Stimulated activated CD4-positive, alpha-beta T cell treated with anti-CD3 and anti-CD28 coated beads, Interleukin-4, amount 100 ng/mL, for 48 hours (primary cell): ENCODE data around the gene HDAC6.
A peak's percentile ranks its signal among the peaks of the same experiment; 100 is the strongest.
"Not testable (repeated sequence)": the region's sequence is repeated elsewhere in the genome, so short reads cannot be mapped to it uniquely, and the experiment has no call there.

Source experiments
- DNase-seq, 2 donors: peaks; one replicate each; pipeline ENCODE4 v3.0.0-alpha.2; 2020; ENCODE audit warnings: low read depth in 2 of 2

Gene HDAC6

DNA sequence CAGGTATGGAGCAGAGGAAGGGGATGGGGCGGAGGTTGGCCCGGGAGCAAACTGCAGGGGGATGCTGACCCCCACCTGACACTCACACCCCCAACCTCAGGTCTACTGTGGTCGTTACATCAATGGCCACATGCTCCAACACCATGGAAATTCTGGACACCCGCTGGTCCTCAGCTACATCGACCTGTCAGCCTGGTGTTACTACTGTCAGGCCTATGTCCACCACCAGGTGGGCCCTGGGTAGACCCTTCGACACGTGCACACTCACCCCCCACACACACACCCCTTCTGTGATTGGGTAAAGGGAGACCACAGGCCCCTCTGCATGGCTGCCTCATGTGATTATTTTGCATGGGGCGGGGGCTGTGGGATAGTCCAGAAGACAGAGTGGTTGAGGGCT is 22.2 kb downstream of the HDAC6 start:
- no peak for DNase-seq

DNA sequence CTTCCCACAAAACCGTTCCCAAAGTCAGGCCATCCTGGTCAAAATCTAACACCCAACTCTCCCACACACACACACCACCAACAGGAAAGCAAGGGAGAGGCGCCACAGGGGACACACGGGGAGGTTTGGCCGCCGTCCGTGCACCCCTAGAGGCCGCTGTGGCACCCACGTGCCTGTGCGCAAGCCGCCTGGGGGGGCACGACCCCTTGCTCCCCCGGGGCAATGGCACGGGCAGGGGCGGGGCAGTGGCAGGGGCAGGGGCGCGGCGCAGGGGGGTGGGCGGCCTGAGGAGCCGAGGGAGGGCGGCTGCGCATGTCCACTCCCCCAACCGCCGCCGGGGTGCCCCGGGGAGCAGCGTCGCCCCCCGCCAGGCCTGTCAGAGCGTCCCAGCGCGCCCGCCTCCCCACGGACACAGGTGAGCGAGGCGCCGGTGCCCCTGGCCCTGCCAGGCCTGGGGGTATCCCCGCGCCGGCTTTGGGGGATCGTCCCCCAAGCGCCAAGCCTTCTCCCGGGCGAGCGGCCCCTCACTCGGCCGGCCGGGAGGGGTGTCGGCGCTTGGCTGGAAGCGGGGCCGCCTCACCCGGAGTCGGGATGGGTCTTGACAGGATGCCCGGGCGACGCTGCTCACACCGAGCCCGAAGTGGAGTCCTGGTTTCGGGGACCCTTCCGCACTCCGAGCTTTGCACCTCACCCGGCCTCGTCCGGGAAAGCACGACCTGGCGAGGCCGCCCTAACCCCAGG is 24.4 kb downstream of the HDAC6 start, which contains the start of gene ERAS:
ERAS (plus strand) TSS at position 379 of the 741 bp plus-strand sequence. CDS start 2,611 bp downstream, outside the sequence.
- no peak for DNase-seq

DNA sequence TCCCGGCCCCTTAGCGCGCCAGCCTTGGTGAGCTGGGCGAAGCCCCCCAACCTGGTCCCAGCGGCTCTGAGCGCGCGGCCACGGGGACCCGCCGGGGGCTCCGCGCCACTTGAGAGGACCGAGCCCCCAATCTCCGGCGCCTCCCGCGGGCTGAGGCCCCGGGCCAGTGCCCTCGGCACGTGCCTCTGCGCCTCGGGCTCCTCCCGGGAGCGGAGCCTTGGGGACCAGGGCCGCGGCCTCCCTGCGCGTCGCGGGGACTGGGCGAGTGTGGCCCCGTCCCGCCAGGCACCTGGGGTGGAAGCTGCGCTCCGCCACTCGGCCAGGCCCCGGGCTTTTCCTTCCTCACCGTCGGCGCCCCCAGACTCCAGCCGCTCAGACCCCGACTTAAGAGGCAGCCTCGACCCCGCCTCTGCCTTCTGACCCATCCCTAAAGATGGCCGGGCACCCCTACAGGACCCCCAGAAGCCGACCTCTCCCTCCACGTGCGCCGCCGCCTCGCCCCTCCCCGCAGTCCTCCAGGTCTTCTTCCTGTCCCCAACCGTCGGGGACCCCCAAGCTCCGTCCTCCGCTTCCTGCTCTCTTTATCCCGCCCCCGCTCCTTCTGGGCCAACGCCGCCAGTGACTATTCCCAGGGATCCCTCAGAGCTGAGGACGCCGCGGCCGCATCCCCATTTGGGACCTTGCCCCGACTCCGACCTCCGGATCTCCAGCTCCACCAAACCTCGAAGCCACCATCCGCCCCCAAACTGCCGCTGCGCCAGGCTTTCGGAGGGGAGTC is 25.2 kb downstream of the HDAC6 start:
- DNase-seq = no peak

DNA sequence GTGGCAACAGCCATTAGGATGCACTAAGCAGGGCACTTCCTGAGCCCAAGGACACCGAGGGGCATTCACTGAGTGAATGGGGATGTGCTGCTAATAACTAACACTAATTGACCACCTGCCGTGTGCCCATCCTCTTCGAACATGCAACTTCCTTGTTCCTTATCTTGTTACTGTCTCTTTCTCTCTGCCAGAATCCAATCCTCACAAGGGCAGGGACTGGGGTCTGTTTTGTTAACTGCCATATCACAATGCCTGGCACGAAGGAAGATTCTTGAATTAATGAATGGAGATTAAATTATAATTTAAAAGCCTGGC is 25.7 kb downstream of the HDAC6 start:
- DNase-seq = no peak

DNA sequence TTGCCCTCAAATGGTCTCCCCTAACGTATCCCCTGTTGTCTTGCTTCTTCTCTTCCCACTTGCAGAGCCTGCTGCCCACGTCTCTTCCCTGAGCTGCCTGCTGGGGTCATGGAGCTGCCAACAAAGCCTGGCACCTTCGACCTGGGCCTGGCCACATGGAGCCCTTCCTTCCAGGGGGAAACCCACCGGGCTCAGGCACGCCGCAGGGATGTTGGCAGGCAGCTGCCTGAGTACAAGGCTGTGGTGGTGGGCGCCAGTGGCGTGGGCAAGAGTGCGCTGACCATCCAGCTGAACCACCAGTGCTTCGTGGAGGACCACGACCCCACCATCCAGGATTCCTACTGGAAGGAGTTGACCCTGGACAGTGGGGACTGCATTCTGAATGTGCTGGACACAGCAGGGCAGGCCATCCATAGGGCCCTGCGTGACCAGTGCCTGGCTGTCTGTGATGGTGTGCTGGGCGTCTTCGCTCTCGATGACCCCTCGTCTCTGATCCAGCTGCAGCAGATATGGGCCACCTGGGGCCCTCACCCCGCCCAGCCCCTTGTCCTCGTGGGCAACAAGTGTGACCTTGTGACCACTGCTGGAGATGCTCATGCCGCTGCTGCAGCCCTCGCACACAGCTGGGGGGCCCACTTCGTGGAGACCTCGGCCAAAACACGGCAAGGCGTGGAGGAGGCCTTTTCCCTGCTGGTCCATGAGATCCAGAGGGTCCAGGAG is 27.3 kb downstream of the HDAC6 start:
- DNase-seq = no peak

DNA sequence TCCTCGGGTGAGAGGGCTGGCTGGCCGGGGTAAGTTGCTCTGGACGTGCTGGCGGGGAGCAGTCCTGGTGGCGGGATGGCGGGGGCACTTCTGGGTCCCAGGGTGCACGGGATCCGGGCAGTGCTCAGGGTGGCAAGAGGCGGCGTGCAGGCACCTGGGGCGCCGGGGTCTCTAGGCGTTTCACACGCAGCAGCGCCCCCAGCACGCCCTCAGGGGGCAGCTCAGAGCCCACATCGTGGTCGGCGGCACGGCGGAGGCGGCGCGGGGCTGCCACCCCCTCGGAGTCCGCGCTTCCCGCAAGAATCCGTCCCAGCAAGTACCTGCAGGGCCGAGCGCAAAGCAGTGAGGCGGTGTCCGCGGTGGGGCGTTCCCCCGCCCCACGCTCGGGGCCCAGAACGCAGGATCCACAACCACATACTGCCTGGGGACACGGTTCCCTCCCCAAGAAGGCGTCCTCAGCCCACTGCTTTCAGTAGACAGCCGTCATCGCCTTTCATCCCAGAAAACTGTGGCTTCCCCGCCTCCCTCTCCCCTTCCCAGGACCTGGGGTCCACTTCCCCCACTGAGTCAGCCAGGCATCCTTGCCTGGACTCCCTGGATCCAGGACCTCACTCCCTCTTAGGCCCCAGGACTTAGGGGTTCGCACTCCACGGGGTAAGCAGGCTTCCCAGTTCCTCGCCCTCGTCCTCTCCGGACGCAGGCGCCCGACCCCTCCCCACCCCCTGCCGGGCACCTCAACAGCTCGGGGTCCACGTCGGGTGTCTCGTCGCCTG is 29.5 kb downstream of the HDAC6 start:
- DNase-seq = no peak

DNA sequence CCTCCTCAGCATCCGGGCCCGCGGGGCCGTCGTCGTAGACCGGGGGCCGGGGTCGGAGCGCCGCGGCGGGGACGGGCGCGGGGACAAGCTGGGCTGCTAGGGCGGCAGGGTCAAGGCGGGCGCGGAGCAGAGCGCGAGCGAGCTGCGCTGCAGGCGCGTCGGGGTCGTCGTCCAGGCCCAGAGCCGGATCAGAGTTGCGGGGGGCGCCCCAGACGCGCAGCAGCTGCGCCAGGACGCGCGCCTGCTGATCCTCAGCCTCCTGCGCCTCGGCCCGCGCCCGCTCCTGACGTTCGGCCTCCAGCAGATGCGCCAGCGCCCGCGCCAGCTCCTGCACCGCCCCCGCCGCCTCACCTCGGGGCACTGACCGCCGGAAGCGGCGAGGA is 30.0 kb downstream of the HDAC6 start:
- DNase-seq = no peak

DNA sequence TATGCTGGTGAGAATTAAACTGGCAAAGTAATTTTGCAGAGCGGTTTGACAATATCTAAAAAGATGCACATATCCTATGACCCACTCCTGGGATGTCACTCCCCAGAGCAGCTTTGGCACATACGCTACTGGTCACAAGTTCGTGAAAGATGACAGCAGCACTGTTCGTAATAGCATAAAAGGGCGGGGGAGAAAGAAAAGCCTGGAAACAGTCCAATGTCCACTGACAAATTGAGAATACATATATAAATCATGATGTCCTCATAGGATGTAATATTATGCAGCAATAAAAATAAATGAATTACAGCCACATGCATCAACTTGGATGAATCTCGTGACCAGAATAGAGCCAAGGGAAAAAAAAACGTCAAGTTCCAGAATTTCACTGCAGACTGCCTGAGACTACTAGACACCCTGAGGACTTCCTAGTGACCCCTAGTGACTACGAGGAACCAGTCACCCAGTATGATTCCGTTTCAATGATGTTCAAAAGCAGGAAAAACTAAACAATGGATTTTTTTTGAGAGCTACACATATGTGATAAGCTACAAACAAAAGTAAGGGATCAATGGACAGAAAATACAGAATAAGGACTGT is 31.8 kb downstream of the HDAC6 start:
- DNase-seq = no peak

DNA sequence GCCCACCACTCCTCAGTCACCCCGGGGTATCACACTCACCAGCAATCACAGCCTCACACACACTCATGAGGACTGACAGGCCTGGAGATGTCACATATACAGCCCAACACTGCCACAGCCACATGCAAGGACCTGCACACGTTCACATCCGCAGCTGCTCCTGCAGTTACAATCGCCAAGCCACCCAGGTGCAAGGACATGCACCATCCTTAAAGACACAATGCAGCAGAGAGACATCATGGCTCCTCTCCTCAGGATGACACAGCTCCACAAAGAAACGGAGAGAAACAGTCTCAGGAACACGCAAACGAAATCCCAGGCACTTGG is 32.5 kb downstream of the HDAC6 start:
- no peak for DNase-seq

DNA sequence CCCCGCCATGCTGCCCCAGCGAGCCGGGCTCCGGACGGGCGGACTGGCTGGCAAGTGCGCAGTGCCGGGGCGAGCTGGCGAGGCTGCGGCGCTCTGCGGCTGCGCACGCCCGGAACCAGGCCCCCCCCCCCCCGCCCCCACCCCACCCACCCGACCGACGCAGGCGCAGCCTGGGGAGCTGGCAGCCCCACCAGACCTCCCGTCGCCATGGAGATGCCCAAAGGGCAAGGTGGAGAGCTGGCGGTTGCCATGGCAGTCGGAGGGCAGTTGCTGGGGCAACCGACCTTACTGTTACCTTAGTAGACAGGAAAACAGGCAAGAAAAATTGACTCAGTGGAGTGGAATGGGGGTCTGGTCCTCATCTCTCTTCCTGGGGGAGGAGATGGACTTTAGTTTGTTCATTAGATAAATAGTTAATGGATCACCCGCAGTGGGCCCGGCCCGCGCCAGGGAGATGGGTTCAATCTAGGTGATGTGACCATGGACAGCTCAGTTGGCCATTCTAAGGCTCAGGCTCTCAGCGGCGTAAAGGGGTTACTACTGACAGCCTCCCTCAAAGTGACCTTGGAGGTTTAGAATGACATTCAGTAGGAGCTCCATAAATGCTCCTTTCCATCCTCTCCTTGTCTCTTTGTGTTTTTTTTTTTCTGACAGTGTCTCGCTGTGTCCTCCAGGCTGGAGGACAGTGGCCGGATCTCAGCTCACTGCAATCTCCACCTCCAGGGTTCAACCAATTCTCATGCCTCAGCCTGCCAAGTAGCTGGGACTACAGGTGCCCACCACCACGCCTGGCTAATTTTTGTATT is 33.9 kb downstream of the HDAC6 start, which contains the start of gene PCSK1N:
PCSK1N (minus strand) TSS at position 87 of the 806 bp plus-strand sequence; CDS start at position 9, 78 bp downstream.
- peak in 1 of 2 donors; percentile 7 for DNase-seq

DNA sequence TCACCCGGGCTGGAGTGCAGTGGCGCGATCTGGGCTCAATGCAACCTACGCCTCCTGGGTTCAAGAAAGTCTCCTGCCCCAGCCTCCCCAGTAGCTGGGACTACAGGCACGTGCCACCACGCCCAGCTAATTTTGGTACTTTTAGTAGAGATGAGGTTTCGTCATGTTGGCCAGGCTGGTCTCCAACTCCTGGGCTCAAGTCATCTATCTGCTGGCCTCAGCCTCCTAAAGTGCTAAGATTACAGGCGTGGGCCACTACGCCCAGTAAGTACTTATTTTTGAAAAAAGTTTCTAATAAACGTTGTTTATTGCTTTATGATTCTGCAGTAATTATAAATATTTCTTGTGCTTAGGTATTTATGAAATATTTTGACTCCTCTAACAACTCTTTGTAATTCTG is 37.8 kb downstream of the HDAC6 start:
- no peak for DNase-seq

DNA sequence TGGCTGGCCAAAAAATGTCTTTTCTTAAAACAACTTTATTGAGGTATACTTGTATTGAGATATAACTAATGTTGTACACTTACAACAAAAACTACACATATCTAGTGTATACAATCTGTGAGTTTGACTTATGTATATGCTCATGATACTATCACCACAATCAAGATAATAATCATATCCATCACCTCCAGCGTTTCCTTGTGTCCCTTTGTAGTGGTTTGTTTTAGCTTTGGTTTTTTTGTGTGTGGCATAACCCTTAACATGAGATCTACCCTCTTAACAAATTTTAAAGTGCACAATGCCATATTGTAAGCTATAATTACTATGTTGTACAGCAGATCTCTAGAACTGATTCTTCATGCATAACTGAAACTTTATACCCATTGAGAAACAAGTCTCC is 47.0 kb downstream of the HDAC6 start:
- no peak for DNase-seq

DNA sequence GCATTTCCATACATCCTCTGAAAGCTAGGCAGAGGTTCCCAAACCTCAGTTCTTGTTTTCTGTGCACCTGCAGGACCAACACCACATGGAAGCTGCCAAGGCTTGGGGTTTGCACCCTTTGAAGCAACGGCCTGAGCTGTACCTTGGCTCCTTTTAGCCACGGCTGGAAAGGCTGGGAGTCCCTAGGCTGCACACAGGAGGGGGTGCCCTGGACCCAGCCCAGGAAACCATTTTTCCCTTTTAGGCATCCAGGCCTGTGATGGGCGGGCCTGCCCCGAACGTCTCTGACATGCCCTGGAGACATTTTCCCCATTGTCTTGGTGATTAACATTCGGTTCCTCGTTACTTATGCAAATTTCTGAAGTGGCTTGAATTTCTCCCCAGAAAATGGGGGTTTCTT is 51.0 kb downstream of the HDAC6 start:
- no peak for DNase-seq

DNA sequence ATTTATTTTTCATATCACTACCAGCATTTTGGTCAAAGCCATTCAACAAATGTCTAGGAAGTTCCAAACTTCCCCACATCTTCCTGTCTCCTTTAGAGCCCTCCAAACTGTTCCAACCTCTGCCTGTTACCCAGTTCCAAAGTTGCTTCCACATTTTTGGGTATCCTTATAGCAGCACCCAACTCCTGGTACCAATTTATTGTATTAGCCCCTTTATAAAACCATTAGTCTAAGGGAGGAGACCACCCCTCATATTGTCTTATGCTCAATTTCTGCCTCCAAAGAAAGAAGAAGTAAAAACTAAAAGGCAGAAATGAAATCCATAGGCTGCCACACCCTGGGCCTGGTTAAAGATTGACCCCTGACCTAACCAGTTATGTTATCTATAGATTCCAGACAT is 51.6 kb downstream of the HDAC6 start:
- DNase-seq = not testable (repeated sequence)

DNA sequence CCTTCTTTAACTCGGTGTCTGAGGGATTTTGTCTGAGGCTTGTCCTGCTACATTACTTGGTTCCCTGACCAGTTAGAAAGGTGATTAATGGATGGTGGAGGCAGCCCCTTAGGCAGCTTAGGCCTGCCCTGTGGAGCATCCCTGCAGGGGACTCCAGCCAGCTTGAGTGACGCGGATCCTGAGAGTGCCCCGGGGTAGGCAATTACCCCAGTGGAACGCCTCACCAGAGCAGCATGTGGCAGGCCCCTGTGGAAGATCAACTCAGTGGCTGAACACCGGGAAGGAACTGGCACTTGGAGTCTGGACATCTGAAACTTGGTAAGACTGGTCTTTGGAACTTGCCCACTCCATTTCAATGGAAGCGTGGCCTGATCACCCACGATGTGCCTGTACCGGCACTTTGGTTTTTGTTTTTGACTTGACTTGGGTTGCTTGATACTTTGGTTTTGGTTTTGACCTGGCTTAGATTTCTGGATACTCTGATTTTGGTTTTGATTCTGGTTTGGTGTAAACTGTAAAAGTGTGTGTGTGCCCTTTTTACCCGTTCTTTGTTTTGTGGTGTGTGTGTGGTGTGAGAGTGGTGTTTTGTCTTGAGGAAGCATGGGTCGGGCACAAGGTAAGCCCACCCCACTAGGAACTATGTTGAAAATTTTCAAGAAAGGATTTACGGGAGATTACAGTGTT is 52.4 kb downstream of the HDAC6 start:
- not testable (repeated sequence) for DNase-seq

DNA sequence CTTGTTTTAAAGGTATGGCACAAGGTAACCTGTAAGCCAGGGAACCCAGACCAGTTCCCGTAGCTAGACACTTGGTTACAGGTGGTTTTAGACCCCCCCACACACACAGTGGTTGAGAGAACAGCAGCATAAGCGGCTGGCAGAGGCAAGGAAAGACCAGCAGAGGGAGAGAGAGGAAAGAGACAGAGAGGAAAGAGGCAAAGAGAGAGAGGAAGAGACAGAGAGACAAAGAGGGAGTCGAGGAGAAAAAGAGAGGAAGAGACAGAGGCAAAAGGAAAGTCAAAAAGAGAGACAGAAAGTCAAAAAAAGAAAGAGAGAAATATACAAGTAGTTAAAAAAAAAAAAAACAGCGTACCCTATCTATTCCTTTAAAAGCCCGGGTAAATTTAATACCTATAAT is 53.0 kb downstream of the HDAC6 start:
- no peak for DNase-seq

DNA sequence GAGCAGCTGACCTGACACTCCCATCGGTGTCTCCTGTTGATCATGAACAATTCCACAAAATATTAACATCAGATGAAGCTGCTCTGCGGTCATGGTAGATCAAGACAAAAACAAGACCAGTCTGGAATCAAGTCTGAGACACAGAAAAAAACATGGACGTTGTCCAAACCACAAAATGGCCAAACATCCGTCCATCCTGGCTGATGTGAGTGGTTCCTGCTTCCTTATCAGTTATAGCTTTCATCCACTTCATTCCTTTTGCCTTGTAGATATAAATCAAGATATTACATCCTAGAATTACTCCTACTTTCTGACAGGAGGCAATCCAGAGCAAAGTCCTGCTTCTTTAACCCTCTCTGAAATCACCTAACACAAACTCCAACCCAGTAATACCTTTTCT is 62.3 kb downstream of the HDAC6 start:
- DNase-seq = no peak

DNA sequence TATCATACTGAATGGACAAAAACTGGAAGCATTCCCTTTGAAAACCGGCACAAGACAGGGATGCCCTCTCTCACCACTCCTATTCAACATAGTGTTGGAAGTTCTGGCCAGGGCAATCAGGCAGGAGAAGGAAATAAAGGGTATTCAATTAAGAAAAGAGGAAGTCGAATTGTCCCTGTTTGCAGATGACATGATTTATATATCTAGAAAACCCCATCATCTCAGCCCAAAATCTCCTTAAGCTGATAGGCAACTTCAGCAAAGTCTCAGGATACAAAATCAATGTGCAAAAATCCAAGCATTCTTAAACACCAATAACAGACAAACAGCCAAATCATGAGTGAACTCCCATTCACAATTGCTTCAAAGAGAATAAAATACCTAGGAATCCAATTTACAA is 70.2 kb downstream of the HDAC6 start:
- DNase-seq = not testable (repeated sequence)
